Posterior vena cava (tissue), 2 donors: ENCODE results near the gene DUSP5. TPM values are rescaled to one million over a fixed set of nuclear protein-coding genes. Genes with fewer than 3 reads are reported as not detected.

ENCODE experiments used
- DNase-seq: peaks from one replicate; pipeline ENCODE4 v3.0.0-alpha.2; 2020; ENCODE audit warnings: low spot score
- intact Hi-C, 2 donors: fragments of 100-400 bp; cut with DNase I; formaldehyde crosslinking; loops; one replicate each; pipeline versions ENCODE4 v1.14.1 to v1.14.2; 2022 to 2023
- total RNA-seq, 2 donors: library from RNA; stranded (reverse); fragmentation: NEBNext Ultra II Directional; extraction: Animal tissue kit (Norgen Biotek cat#: 25700); gene quantifications; one replicate each; pipeline ENCODE4 v1.2.1, GENCODE V29; 2021
- donor health status: DM: yes; HTN: yes; CAD: no.
- donor health status: DM: yes; HTN: yes; CAD: no.

The DUSP5 gene
- total RNA-seq, 2 donors from 2014 or later, result 8.5 to 23.2 TPM

DNA sequence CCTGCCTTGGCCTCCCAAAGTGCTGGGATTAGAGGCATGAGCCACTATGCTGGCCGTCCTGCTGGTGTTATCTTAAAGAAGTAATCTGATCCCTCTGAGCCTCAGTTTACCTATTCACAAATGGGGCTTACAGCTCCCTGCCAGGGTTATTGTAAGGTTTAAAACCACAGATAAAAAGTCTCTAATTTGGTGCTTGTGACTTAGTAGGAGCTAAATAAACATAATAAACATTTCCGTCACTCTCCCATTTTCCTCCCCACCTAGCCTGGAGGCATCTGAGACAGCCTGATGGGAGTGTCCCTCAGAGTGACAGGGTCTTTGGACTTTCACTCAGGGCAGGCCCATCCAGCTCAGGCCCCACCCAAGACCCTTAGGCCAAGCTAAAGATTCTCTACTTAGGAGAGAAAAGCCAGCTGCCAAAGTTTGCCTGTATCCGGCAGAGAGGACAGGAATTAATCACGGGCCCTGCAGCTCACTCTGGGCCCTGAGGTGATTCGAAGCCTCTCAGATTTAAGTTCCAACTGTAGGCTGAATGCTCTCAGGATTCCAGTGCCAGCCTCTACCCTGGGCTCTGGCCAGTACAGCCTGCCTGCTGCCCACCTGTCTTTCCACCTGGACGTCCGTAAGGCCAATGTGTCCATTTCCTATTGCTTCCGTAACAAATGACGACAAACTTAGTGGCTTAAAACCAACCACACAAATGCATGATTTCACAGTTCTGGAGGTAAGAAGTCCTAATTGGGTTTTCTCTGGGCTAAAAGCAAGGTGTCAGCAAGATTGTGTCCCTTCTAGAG lies 21.8 kb upstream of the DUSP5 start:
- intact Hi-C loops, result no loop called here
- DNase-seq, result no peak

DNA sequence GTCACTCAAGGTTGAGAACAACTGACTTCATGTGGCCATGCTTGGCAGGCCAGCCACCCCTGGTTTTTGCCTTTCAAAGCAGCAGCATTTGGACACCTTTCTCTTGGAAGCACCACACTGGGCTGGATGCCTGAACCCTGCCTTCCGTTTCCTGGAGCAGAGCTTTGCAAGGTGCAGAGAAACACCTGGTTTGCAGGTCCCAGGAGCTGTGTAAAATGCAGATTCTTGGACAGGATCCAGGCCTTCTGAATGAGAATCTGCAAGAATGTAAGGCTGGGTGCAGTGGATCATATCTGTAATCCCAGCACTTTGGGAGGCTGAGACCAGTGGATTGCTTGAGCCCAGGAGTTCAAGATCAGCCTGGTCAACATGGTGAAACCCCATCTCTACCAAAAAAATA lies 18.0 kb upstream of the DUSP5 start:
- intact Hi-C loops, result no loop called here
- no peak for DNase-seq

DNA sequence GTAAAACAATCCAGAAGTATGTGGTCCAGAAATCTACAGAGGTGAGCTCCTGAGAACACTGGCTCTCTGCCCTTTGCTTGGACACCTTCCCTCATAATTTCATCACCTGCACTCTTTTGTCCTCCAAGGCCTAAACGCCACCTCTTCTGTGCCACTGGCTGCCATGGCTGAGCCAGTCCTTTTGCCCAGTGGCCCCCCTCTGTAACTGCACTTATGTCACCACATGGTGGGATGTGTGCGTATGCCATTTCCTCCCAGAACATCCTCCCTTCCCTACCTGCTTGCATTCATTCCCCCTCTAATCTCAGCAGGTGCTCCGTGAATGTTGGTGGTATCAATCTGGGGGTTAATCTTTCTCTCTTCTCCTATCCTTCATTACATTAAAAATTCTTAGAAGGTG lies 17.3 kb upstream of the DUSP5 start:
- no peak for DNase-seq
- intact Hi-C loops, result no loop called here

DNA sequence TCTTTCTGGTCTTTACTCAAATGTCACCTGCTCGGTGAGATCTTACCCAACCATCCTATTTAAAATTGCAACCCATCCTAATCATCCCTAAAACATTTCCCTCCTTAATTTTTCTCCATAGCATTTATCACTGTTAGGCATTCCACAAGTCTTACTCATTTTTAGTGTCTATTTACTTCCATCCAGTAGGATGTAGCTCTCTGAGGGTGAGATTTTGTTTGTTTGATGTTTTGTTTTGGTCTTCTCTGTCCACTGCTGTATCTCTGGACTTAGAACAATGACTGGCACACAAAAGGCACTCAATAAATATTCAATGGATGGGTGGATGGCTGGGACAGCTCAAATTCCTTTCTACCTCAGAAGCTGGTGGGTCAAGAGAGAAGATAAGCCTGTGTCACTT lies 15.8 kb upstream of the DUSP5 start:
- no peak for DNase-seq
- intact Hi-C loops, result no loop called here

DNA sequence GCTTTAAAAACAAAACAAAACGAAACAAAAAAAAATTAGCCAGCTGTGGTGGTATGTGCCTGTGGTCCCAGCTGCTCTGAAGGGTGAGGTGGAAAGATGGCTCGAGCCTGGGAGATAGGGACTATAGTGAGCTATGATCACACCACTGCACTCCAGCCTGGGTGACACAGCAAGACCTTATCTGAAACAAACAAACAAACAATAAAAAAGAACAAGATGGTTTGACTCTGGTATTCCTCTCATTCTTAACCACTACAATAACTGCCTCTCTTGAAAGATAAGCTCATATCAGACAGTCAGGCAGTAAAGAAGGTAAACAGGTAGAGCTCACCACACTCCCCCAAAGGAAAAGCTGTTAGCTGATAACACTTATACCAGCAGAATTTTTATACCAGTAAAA lies 14.1 kb upstream of the DUSP5 start:
- intact Hi-C loops, result no loop called here
- DNase-seq, result no peak

DNA sequence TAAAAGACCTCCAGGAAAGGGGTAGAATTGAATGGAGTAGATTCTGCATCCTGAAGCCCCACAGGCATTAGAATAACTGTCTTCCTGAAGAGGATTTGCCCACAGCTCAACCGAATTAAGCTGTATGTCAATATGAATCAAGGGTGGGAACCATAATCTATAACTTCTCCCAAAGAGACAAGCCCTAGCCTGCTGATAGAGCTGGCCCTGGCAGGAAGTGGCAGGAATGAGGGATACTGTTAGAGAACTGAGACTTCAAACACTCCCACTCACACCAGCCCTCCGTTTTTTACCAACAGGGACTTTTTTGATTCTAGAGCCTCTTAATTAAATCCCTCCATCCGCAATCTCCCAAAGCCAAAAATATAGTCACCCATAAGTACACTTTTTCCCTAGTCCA lies 12.2 kb upstream of the DUSP5 start:
- intact Hi-C loops, result no loop called here
- DNase-seq, result no peak

DNA sequence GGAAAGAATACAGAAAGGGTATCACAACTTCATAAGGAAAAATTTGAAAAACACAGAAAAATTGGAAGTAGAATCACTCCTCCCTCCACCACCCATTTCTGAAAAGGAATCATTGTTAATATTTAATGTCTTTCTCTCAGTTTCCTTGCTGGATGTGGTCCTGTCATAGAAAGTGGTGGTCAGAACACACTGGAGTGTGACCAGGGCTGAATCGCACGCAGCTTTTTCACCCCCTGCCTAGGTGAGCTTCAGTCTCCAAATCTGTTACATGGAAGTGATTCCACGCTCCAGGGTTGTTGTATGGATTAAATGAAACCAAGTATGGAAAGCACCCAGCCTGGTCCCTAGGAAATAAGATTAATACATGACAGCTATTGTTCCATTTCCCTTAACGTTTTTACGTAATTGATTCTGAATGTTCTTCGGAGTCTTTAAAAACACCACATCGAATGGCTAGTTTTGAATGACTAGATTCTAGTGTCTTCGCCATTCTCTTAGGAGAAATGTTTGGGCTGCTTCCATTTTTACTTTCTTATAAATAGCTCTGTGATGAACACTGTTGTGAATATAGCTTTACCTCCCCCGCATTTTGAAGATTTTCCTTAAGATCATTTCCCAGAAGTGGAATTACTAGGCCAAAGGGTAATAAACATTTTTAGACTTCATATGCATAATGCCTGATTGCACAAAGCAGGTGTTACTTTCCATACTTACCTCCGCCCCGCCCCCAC lies 10.9 kb upstream of the DUSP5 start:
- DNase-seq, result no peak
- intact Hi-C loops, result no loop called here

DNA sequence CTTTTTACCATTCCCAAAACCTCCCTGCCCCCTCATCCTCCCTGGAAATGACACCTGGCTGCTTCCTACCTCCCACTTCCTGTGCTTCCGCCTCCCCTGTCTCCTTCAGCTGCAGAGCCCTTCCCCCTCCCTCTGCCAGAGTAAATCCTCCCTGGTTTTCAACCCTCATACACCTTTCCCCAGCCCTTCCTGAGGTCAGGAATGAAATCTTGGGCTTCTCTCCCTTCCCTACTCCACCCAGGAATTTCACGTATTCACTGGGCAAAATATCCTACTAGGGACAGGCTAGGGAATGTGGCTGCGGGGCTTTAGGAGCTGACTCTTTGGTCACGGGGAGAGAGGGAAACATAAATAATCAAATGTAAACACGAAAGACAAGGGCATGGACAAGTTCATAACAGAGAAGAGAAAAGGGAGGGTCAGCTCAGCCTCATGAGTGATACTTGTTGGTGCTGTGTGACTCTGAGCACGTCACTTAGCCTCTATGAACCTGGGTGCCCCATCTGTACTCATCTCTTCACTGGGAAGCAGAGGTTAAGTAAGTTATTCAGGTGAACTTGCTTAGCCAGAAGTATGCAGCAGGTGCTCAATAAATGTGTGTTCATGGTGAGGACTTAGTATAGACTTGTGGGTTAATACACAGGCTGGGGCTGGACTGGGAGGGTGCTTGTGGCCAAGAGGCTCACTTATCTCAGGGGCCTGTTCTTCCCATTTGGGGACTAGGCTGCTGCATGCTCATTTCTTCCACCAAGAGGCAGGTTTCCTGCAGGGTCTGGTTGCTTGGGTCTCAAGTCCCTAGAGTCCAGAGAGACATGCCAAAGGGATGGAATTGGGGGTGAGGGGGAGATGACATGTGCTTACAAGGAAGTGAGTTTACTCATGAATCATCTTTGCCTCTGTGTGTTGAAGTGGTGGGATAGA lies 10.0 kb upstream of the DUSP5 start:
- intact Hi-C loops, result no loop called here
- DNase-seq, result no peak

DNA sequence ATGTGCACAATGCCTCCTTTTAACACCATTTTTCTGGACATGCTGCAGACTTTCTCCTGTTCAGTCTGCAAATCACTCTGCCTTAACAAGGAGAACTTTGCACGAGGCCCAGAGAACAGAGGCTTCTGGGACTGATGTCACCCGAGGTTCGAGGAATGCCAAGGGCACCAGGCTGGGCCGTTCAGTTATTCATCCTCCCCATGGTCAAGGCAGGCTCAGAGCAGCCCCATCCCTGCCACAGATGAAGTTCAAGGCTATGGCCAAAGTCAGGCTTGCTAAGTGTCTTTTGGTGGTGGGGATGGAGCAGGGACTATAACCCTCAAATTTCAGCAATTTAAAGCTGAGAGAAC lies 9.4 kb upstream of the DUSP5 start:
- intact Hi-C loops, result no loop called here

DNA sequence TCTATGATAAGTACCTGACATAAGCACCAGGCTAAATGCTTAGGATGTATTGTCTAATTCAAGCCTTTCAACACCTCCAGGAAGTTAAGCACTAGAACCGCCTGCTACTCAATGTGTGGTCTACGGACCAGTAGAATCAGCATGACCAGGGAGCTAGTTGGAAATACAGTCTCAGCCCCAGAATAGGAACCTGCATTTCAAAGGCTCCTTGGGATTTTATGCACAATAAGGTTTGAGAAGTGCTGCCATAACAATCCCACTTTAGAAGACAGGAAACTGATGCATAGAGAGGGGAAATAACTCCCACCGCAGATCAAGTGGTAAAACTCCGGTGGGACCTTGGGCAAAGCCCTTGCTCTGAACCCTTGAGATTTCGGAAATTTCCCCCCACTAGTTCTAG lies 8.8 kb upstream of the DUSP5 start:
- no peak for DNase-seq
- intact Hi-C loops, result no loop called here

More for the DNA sequence above, 9.4 kb upstream of the DUSP5 start:
- no peak for DNase-seq

DNA sequence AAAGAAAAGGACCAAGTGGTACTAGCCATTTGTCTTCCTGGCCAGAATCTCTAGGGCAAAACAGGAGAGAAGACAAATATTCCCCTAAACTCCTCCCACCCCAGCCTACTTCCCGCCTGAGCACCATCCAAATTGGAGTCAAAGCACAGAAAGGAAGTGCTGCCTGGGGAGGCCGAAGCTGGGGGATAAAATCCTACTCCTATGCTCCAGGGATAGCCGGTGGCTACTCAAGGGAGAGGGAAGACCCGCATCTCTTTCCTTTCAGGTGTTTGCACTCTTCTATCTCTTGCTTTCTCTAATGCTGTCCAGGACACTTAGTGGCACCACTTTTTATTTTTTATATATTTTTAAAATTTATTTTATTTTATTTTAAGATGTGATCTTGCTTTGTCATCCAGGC lies 7.1 kb upstream of the DUSP5 start:
- no peak for DNase-seq
- intact Hi-C loops, result loop anchor here in 1 of 2 donors (10.0 kb wide), 1 partner anchor 76 kb away; no protein-coding TSS in a partner anchor

DNA sequence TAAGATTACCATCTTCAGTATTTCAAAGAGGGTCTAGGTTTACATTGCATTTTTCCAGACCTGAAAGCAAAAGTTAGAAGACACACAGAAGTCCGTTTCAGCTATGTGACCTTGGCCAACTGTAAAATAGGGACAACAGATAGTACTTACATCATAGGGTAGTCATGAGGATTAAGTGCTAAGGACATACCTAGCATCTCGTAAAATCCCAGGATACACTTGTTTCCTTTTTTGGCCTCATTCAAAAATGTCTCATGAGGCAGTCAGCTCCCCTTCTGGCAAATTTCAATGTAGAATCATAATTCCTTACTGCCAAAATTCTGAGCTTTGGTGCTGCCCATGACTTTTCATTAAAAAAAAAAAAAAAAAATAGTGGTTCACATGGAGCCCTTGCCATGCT lies 6.4 kb upstream of the DUSP5 start:
- intact Hi-C loops, result loop anchor here in 1 of 2 donors (10.0 kb wide), 1 partner anchor 77 kb away; no protein-coding TSS in a partner anchor
- DNase-seq, result no peak

DNA sequence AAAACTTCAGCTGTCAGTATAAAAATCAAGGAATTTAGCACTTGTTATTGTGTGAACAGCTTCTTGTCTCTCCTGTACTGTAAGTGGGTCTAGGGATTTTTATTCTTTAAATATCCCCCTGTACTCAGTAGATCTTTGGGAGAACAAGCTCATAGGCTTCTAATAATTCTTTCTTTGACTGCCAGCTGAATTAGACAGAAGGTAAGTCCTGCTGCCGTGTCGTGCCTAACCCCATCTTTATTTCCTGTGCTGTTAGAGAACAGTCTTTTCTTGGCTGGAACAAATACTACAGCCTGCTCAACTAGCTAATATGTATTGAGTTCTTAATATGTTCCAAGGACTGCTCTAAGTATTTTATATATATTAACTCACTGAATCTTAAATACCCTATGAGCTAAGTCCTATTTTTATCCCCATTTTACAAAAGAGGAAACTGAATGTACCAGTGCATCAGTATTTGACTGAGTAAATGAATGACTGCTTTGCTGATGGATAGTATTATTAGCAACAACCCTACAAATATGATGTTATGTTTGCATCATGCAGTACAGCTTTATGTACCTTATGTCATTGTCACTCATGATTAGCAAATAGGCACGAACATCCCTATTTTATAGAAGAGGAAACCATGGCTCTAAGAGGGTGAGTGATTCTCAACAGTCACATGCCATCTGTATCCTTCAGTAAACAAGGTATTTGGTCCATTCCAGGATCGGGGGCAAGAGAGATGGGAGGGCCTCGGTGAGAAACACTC lies 5.5 kb upstream of the DUSP5 start:
- intact Hi-C loops, result loop anchor here in 1 of 2 donors (10.0 kb wide), 1 partner anchor 77 kb away; no protein-coding TSS in a partner anchor

DNA sequence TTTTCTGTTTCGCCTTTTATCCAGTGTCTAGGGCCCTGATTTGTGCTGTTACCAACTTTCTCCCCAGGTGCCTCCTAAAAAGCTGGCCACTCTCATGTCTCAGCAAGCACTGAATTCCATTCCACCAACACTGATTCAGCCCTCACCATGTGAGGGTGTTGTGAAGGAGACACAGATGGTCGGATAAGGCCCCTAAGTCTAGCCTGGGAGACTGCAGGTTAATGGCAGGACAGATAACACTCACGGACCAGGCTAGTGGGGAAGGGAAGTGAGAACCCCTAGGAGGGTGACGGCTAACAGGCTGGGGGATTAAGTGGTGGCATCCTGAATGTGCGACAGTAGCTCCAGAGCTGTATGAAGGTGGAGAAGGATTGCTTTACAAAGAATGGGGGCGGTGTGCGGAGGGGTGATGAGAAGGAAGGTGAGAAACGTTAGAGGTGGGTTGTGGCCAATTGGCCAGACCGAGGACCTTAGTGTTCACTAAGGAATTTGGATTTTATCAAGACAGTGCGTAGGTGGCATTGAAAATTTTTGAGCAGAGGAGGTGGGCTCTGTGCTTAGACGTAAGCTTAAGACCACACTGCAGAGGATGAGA lies 3.8 kb upstream of the DUSP5 start:
- intact Hi-C loops, result loop anchor here in 1 of 2 donors (10.0 kb wide), 1 partner anchor 79 kb away; no protein-coding TSS in a partner anchor
- DNase-seq, result no peak

More for the DNA sequence above, 5.5 kb upstream of the DUSP5 start:
- DNase-seq, result no peak

DNA sequence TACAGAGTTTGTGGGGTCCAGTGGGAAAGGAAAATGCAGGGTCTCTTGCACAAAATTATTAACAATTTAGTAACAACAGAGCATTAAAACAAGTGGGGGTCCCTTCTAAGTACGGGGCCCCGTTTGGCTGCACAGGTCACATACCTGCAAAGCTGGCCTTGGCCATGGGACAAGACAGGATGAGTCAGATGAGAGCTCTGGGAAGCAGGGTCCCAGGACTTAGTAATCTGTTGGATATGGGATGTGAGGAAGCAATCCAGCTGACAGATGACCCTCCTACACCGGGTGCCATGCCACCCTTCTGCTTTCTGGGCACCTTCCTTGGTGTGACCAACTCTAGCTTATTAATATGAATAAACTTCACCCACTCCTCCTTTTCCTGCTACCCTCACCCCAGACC lies 3.2 kb upstream of the DUSP5 start:
- intact Hi-C loops, result loop anchor here in 1 of 2 donors (10.0 kb wide), 1 partner anchor 80 kb away; no protein-coding TSS in a partner anchor
- no peak for DNase-seq

DNA sequence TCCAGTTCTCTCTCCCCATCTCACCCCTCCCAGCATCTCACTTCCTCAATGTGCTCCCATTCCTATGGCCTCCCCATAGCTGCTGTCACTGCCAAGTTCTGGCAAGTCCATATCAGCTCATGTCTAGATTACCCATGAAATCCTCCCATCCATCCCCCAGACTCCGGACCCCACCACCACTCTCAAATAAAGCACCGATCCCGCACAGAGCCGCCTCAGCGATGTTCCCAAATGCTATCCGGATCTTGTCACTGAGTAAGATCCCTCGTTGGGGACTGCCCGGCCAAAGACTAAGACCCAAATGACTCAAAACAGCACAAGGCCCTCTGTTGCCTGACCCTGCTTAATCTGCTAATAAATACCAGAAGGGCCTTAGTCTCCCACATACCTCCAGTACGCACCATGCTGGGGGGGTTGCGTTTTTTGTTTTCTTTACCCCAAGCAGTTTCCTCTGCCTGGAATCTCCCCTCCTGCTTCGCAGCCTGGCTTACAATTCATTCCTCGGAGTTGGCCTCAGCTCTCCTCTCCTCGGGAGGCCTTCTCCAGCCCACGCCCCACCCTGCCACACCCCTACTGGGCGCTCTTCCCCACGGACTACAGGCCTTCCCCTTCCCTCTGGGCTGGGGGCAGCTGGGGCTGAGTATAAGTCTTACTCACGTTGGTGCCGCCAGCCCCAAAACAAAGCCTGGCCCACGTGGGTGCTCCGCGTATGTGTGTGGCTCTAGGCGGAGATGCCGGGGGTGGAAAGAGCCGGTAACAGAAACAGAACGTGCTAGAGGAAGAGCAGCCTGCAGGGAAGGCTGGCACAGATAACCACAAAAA lies 1.8 kb upstream of the DUSP5 start:
- no peak for DNase-seq
- intact Hi-C loops, result loop anchor here in 1 of 2 donors (10.0 kb wide), 1 partner anchor 81 kb away; no protein-coding TSS in a partner anchor
